ENCODE results near the gene CCNK. TPM values are rescaled to one million over a fixed set of nuclear protein-coding genes. Genes with fewer than 3 reads are reported as not detected.
A peak's percentile ranks its signal among the peaks of the same experiment; 100 is the strongest.

The CCNK gene
- total RNA-seq, 1 donor from 2014 or later, result 48.2 TPM

DNA sequence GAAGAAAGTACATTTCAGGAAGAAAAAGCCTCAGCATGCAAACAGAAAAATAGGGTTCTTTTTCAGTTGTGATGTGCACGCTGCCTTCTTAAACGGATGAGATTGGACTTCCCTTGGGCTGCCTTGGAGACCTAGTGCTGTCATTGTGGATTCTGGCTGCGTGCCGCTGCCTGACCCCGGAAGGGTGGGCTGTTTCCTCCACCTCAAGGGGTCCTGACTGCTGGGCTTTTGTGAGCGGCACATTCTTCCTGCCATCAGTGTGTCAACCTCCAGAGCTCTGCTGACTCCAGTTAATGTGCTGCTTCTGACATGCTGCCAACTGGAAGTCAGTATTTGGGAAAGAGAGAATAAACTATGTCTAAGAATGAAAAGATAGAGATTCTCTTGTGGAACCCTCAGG lies 25.1 kb downstream of the CCNK start:
- no peak for DNase-seq (ENCODE audit: low spot score)

GRCh38 chr14:99507860-99508640 lies 26.8 kb downstream of the CCNK start:
- peak; percentile 72 for DNase-seq (ENCODE audit: low spot score)

GRCh38 chr14:99508896-99509629 lies 27.9 kb downstream of the CCNK start:
- DNase-seq (ENCODE audit: low spot score), result peak; percentile 68

GRCh38 chr14:99509871-99510555 lies 28.8 kb downstream of the CCNK start:
- DNase-seq (ENCODE audit: low spot score), result no peak

- DNase-seq (ENCODE audit: low spot score), result no peak
These were observed 29.4 kb downstream of the CCNK start for GRCh38 chr14:99510556-99511139.

DNA sequence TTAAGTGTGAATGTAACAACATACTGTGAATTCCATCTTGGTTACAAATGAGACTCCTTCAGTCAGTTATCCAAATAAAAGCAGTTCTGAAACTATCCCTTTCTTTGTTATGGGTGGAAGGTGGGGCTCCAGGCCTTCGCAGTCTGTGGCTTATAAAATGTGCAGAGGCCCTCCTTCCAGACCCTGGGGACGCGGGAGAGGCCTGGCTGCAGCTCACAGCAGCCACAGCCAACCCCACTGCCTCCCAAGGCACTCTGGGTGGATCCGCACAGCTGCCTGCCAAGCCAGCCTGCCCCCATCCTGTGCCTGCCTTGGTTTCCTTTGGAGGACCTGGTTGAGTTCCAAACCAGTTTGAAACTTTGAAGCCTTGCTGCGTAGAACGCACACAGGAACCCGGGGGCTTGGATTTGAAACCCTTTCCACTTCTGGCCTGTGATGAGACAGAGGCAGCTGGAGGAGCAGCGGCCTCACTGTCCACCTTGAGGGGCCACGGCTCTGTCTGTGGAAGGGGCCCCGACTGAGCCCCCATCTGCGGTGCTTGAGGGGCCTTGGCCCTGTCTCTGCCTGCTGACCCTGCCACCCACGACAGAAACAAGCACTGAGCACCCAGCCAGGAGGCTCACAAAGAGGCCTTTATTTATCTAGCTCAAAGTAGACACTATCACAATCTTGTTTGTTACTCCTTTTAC lies 30.4 kb downstream of the CCNK start:
- DNase-seq (ENCODE audit: low spot score), result peak; percentile 82

DNA sequence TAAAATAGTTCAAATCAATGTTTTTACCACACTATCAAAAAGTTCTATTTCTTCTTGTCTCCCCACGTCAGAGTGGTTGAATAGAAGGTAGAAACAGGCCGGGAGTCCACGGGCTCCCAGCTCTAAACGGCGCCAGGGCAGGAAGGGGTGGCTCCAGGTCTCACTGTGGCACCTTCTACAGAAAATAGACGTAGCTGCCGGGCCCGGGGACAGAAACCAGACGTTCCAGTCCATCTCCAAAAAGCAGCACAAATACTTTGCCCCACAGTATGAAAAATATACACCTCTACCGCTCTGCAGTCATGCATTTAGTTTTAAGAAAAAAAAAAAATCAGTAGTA lies 30.9 kb downstream of the CCNK start:
- no peak for DNase-seq (ENCODE audit: low spot score)

DNA sequence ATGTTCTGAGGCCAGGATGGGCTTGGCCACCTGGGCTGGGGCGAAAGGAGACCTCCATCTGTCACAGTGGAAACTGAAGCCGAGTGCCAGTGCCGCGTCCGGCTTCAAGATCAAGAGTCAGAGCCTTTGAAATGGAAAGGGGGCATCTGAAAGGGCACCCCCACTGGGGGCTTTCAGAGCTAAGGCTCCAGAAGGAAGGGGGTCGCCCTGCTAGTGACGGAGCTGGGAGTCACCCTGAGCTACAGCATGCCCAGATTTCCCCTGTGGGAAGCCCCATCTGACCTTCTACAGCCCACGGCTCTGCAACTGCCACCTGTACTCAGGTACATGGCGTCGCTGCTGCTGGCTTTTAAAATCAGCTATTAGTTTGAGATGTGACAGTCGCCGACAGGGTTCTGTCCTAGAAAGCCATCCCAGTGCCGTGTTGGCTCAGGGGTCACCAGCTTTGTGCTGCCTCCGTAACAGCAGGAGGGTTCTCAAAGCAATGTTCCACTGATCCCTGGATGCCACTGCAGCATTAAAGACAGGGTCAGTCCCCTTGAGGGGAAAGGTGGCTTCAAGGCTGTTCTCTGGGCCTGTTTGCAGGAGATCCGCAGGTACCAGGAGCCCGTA lies 31.5 kb downstream of the CCNK start:
- no peak for DNase-seq (ENCODE audit: low spot score)

GRCh38 chr14:99513183-99513694 lies 32.0 kb downstream of the CCNK start:
- peak; percentile 84 for DNase-seq (ENCODE audit: low spot score)

DNA sequence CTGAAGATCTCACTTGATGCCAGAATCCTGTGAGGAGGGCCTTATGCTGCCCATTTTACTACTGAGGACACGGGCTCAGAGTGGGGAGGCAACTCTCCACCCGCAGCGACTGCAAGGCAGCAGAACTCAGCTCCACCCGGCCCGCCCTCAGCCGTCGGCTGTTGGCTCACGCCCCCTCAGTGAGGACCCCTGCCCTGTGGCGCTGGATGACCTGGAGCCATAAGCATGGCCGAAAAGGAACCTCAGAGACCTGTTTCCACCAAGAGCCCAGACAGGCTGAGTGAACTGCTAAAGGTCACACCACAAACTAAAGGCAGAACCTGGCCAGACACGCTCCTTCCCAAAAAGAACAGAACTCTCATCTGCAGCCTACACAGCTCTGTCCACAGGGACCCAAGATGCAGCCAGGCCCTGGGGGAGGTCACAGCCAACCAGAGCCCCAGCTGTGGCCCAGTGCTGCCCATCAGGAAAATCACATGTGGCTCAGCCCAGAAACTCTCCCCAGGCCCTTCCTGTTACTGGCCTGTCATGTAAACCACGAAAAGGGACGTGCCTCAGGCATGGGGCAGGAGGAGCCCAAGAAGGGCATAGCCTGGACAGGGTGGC lies 32.8 kb downstream of the CCNK start:
- DNase-seq (ENCODE audit: low spot score), result peak; percentile 82

- peak; percentile 84 for DNase-seq (ENCODE audit: low spot score)
These were observed 33.5 kb downstream of the CCNK start for GRCh38 chr14:99514552-99515300.

DNA sequence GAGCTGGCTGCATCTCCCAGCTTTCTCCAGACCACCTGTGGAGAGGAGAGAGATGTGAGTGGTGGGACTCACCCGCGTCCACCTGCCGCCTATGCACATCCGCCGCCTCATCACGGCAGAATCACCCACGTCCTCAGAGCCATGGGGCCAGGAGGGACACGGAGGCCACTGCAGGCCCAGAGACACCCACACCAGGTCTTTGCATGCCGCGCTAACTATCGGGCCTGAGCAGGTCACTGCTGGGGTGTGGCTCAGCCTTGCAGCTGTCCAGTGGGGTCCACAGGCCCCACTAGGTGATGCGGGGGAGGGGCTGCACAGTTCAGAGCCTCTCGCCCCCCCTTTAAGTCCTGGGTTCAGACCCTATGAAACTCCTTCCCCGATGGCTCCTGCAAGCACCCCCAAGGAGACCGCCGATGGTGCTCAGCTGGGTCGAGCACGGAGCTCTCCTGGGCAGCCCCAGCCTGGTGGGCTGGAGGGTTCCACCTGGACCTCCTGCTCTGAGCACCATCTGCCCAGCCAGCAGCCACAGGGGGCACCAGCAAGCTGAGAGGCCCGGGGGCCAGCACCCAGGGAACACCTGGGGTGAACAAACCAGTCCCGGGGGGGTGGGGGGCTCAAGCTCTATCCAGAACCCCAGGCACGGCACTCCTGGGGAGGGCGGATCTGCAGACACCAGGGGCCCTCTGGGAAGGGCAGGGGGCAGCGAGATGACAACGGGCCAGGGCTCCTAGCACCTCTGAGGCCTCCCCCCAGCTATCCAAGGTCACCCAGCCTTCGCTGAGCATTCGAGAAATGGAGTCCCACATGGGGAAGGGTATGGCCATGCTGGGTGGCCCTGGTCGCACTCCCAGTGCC lies 34.3 kb downstream of the CCNK start:
- peak; percentile 72 for DNase-seq (ENCODE audit: low spot score)

- peak; percentile 82 for DNase-seq (ENCODE audit: low spot score)
These were observed 35.1 kb downstream of the CCNK start for GRCh38 chr14:99516156-99516870.

GRCh38 chr14:99516871-99517642 lies 35.8 kb downstream of the CCNK start:
- peak; percentile 89 for DNase-seq (ENCODE audit: low spot score)

DNA sequence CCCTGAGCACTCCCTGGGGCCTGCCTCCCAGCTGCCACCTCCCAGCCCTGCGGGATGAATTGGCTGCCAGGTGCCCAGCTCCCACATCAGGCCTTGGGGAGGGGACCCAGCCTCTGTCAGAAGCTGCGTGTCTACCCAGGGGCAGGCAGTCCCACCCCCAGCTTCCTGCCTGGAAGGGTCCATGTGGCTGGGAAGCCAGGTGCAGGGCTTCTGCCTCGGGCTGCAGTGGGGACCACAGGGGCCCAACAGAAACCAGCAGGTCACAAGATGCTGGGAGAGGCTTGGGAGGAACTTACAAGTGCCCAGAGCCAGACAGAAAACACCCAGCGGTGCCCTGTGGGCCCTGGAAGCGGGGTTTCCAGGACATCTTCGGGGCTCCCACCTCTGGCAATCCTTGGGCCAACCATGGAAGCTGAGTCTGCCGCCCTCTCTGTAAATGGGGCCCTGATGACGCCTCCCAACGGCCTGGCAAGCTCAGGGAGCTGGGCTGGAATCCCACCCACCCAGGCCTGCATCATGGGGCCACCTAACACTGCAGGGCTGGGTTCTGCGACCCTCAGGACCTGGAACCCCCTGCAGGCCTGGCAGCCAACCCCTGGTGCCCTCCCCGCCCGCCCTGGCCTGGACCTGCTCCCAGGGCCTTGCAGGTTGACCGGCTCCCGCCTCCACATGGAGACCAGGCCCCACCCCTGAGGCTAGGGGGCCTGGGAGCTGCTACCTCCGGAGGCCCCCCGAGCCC lies 36.6 kb downstream of the CCNK start:
- peak; percentile 82 for DNase-seq (ENCODE audit: low spot score)

Measured in mesenteric fat pad (tissue), 1 donor.